ENCODE results near the gene THSD7A. TPM values are rescaled to one million over a fixed set of nuclear protein-coding genes. Genes with fewer than 3 reads are reported as not detected.

THSD7A gene
- total and polyA plus RNA-seq, 2 experiments from 2014 or later, result 4.0 to 8.3 TPM

DNA sequence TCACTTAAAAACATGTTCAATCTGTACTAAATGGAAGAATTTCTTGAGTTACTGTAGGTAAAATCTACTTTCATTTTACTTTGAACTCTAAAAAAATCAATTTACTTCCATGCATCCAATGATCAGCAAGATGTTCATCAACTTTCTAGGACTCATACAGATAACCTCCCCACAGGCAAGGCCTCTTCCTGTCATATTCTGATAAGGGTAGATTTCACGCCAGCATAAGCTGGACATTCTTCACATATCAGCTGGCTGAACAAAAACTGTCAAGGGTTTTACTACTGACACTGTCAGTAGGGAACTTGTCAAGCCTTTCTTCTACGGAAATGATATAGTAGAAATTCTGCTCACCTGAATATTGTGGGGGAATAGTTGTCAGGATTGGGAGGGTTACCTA is 244.9 kb downstream of the THSD7A start:
- no peak for DNase-seq (ENCODE audit: low spot score)
- Histone ChIP-seq H3K27me3 (no peaks in the 10 kb centered on the region), H3K9me2 (replicated peaks; ENCODE audit: insufficient read depth) (no peaks in the 10 kb centered on the region), H3K36me3 (replicated peaks; ENCODE audit: insufficient read depth, low read depth) (no peaks in the 10 kb centered on the region), H2AFZ (no peak overlapping the region), H4K20me1 (ENCODE audit: insufficient read depth, poor library complexity, severe bottlenecking) (no peaks in the 10 kb centered on the region), H3K9me3 (ENCODE audit: low read depth) (no peaks in the 10 kb centered on the region), H3K27ac (no peak overlapping the region), H3K4me2 (no peak overlapping the region), H3K4me1 (ENCODE audit: insufficient read depth) (no peaks in the 10 kb centered on the region), H3K79me2 (no peaks in the 10 kb centered on the region), H3K4me3 (no peak overlapping the region)
- 70% methylated on average over 2 of the region's 2 CpGs for WGBS (ENCODE audit: low lambda C conversion rate, missing lambda C conversion rate)
- no peak for TF ChIP-seq EZH2phosphoT487 (IDR thresholded peaks at IDR 0.05; ENCODE audit: low read depth, severe bottlenecking, unreplicated experiment)
- TF ChIP-seq, protein P1, sequence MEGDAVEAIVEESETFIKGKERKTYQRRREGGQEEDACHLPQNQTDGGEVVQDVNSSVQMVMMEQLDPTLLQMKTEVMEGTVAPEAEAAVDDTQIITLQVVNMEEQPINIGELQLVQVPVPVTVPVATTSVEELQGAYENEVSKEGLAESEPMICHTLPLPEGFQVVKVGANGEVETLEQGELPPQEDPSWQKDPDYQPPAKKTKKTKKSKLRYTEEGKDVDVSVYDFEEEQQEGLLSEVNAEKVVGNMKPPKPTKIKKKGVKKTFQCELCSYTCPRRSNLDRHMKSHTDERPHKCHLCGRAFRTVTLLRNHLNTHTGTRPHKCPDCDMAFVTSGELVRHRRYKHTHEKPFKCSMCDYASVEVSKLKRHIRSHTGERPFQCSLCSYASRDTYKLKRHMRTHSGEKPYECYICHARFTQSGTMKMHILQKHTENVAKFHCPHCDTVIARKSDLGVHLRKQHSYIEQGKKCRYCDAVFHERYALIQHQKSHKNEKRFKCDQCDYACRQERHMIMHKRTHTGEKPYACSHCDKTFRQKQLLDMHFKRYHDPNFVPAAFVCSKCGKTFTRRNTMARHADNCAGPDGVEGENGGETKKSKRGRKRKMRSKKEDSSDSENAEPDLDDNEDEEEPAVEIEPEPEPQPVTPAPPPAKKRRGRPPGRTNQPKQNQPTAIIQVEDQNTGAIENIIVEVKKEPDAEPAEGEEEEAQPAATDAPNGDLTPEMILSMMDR (IDR thresholded peaks at IDR 0.05; ENCODE audit: poor library complexity), result no peak
- no peak for TF ChIP-seq EZH2 (IDR thresholded peaks at IDR 0.05; ENCODE audit: borderline replicate concordance)

DNA sequence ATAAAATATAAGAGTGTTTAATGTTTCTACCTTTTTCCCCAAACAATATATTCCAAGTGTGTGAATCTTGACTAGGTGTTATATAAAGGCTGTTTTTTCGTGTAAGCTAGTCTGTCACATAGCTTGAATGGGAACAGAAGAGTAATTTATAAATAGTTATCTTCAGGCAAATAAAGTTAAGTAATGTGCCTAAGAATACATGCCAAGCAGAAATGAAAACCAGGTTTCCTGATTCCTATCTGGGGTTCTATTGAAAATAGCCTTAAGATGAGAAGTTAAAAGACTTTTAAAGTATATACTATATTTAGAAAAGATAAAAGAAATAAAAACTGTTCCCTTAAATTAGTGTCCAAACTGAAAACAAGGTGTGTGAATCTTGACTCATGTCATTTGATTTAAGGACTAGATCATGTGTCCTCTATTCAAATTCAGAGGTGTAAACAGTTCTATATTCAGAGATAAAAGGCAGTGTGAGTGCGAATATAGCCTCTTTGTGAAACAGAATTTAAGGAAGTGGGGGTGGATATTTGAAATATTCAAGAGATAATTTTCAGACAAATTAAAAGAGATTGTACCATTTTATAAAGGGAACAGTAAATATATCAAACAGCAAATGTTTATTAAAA is 247.5 kb downstream of the THSD7A start:
- H4K20me1 ChIP-seq (ENCODE audit: insufficient read depth, poor library complexity, severe bottlenecking), result no peaks in the 10 kb centered on the region
- H3K9me3 ChIP-seq (ENCODE audit: low read depth), result no peaks in the 10 kb centered on the region
- no peaks in the 10 kb centered on the region for H3K4me1 ChIP-seq (ENCODE audit: insufficient read depth)
- H2AFZ ChIP-seq, result no peak overlapping the region
- no peak overlapping the region for H3K4me3 ChIP-seq
- WGBS (ENCODE audit: low lambda C conversion rate, missing lambda C conversion rate), result 29% methylated on average over 2 of the region's 2 CpGs
- no peaks in the 10 kb centered on the region for H3K36me3 ChIP-seq (replicated peaks; ENCODE audit: insufficient read depth, low read depth)
- H3K9me2 ChIP-seq (replicated peaks; ENCODE audit: insufficient read depth), result no peaks in the 10 kb centered on the region
- TF ChIP-seq EZH2phosphoT487 (IDR thresholded peaks at IDR 0.05; ENCODE audit: low read depth, severe bottlenecking, unreplicated experiment) (no peak), EZH2 (IDR thresholded peaks at IDR 0.05; ENCODE audit: borderline replicate concordance) (no peak)
- TF ChIP-seq, protein P1 (IDR thresholded peaks at IDR 0.05; ENCODE audit: poor library complexity), result no peak
- no peak for DNase-seq (ENCODE audit: low spot score)
- no peak overlapping the region for H3K27ac ChIP-seq
- H3K4me2 ChIP-seq, result no peak overlapping the region
- H3K79me2 ChIP-seq, result no peaks in the 10 kb centered on the region
- H3K27me3 ChIP-seq, result no peaks in the 10 kb centered on the region

DNA sequence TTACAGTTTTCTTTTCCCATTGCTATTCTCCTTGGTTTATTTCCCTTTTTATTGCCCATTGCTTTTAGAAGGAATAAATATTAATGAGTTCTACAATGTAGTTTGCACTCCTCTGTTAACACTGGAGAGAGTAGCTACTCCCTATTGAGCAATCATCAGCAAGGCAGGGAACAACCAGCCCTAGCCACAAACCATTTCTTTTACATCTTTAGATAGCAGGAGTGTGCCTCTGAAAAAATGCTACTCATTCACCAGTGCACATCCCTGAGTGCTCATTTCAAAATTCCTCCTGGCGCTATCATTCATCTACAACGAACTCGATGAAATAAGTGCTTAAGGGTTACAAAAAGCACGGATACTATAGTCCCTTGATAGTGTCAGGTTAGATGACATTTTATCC is 252.9 kb downstream of the THSD7A start:
- no peak for DNase-seq (ENCODE audit: low spot score)
- Histone ChIP-seq H2AFZ (no peak overlapping the region), H3K9me2 (replicated peaks; ENCODE audit: insufficient read depth) (no peaks in the 10 kb centered on the region), H3K27me3 (no peaks in the 10 kb centered on the region), H3K79me2 (no peaks in the 10 kb centered on the region), H3K4me1 (ENCODE audit: insufficient read depth) (no peaks in the 10 kb centered on the region), H3K36me3 (replicated peaks; ENCODE audit: insufficient read depth, low read depth) (no peaks in the 10 kb centered on the region), H3K4me3 (no peak overlapping the region), H3K4me2 (no peak overlapping the region), H4K20me1 (ENCODE audit: insufficient read depth, poor library complexity, severe bottlenecking) (no peaks in the 10 kb centered on the region), H3K9me3 (ENCODE audit: low read depth) (no peaks in the 10 kb centered on the region), H3K27ac (no peak overlapping the region)
- WGBS (ENCODE audit: low lambda C conversion rate, missing lambda C conversion rate), result 83% methylated on average over 4 of the region's 4 CpGs
- TF ChIP-seq EZH2phosphoT487 (IDR thresholded peaks at IDR 0.05; ENCODE audit: low read depth, severe bottlenecking, unreplicated experiment) (no peak), EZH2 (IDR thresholded peaks at IDR 0.05; ENCODE audit: borderline replicate concordance) (no peak)
- TF ChIP-seq, protein P1 (IDR thresholded peaks at IDR 0.05; ENCODE audit: poor library complexity), result no peak

All from hepatocyte (in vitro differentiated cells).